NCI-H2196 (cell line): ENCODE measurements around the gene ZDHHC14.
"Not testable (repeated sequence)": the region's sequence is repeated elsewhere in the genome, so short reads cannot be mapped to it uniquely, and the experiment has no call there.

Source experiments
- DNase-seq: peaks from one replicate; lab custom pipeline; 2025; ENCODE audit not compliant: unreplicated experiment; lab: John Stamatoyannopoulos, UW

Gene ZDHHC14

GRCh38 chr6:157380779-157381561, at the start of gene ZDHHC14:
TSS of gene ZDHHC14 (plus strand) at chr6:157381190.
- DNase-seq = peak; percentile 46

DNA sequence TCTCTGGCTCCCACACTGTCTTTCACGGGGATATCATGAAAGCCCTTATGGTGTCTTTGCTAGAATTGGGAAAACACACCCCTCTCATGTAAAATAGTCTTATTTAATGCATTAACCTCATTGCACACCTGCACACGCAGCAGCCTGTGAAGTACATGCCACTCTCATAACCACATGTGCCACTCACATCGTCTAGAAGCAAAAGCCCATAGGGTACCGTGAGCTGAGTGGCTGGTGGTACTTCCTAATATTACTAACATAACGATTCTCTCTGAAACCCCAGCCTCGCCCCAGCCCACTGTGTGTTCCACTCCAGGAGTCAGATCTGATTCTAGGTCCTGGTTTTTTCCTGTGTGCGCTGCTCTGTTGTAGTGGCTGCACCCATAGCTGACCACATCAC, 48.2 kb upstream of the ZDHHC14 start:
- no peak for DNase-seq

DNA sequence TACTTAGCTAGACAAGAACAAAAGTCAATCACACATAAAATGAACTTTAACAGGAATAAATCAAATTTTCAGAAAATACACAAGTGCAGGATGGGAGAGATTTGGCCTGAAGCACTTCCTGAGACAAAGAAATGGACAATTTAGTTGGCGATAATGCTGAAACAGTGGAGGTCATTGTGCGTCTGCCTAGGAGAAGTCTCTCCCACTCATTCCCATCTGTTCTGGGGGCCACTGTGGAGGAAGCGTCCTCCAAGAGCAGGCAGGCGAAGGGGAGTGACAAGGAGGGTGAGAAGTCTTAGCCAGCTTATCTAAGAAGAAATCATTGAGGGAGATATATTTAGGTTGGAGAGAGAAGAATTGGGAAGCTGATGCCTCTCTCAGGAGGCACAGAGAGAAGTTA, 47.5 kb upstream of the ZDHHC14 start:
- no peak for DNase-seq

- no peak for DNase-seq
These were observed 47.0 kb upstream of the ZDHHC14 start for GRCh38 chr6:157333956-157334355.

DNA sequence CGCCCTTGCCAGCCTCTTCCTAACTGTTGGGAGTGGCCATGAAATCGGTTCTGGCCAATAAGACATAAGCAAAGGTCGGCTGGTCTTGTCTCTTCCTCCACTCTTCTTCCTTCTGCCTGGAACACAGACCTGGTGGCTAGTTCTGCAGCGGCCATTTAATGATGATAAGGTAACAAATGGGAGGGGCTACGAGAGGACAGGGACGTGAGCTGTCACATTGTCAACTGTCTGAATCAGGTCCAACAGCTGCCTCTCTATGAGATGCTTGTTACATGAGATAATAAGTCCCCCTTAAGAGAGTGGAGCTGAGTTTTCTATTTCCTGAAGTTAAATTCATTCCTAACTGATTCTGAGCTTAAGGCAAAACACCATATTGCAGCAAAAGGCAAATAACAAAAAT, 45.2 kb upstream of the ZDHHC14 start:
- DNase-seq = no peak

GRCh38 chr6:157337276-157337675, 43.7 kb upstream of the ZDHHC14 start:
- not testable (repeated sequence) for DNase-seq

- DNase-seq = no peak
These were observed 43.2 kb upstream of the ZDHHC14 start for GRCh38 chr6:157337751-157338150.

GRCh38 chr6:157339432-157339831, 41.6 kb upstream of the ZDHHC14 start:
- DNase-seq = no peak

- no peak for DNase-seq
These were observed 37.3 kb upstream of the ZDHHC14 start for GRCh38 chr6:157343732-157344131.

GRCh38 chr6:157346373-157346772, 34.6 kb upstream of the ZDHHC14 start:
- no peak for DNase-seq

DNA sequence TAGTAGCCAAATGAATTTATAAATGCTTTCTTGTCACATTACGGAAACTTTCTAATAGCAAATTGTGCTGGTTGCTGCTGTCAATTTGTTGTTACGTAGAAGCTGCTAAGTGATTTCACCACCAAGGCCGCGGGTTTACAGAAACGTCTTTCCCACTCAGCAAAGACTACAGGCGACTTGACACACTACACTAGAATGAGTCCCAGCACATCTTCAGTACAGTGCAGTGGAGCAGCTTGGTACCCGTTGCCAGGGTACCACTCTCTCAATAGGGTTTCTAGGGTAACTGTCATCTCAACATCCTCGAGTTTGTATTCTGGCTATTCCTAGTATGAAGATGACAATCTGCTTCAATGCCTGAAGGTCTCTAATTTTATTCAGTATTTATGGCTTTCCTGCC, 22.7 kb upstream of the ZDHHC14 start:
- no peak for DNase-seq

GRCh38 chr6:157361886-157362285, 19.1 kb upstream of the ZDHHC14 start:
- DNase-seq = no peak

DNA sequence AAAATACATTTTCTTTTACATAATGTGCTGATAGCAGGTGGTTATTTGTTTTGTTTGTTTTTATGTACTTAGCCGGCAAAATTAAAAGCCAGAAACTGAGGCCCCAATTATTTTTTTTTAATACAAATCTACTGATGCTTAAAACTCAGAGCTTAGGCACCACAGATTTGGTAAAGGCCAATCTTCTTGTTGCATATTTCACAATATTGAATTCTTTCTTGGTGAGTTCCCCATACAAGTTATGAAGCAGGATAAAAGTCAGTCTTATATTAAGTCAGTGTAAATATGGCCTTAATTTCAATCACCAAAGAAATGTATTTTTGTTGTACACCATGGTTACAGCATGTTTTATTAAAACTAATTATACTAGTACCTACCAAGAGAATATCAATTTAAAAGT, 16.3 kb upstream of the ZDHHC14 start:
- DNase-seq = no peak

- DNase-seq = no peak
These were observed 14.3 kb upstream of the ZDHHC14 start for GRCh38 chr6:157366648-157367047.

GRCh38 chr6:157368359-157369049, 12.5 kb upstream of the ZDHHC14 start:
- no peak for DNase-seq

DNA sequence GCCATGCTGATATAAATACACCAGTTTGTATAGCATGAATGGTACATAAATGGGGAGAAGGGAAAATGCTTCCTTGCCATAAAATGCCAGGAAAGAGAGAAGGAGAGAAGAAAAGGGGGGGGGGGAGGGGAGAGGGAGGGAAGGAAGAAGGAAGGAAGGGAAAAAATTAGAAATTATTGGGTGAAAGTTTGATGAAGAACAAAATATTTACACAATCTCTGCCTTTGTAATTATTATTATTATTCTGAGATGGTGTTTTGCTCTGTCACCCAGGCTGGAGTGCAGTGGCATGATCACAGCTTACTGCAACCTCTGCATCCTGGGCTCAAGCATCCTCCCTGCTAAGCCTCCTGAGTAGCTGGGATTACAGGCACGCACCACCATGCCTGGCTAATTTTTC, 10.2 kb upstream of the ZDHHC14 start:
- DNase-seq = no peak

- no peak for DNase-seq
These were observed 8.3 kb upstream of the ZDHHC14 start for GRCh38 chr6:157372501-157373280.

DNA sequence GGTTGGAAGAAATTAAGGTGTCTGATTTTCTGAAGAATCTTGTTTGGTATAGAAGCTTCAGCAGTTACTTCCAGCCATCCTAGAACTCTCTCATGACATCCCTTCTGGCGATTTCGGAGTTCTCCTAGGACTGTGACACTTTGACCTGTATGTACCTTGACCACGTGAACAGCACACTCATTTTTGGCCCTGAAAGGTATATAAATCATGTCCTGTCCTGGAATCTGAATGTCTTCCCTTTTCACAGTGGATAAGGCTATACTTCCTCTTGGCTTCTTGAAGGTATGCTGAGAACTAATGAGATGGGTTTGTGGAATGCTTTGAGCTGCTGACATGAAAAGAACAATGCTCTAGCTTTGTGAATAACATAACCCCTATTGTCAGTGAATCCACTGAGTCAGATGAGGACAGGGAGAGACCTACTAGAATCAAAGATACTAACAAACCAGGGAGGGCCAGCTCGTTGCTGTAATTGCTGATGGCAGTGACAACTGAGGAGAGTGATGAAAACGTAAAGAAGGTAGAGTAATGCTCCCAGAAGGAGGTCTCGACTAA, 6.0 kb upstream of the ZDHHC14 start:
- DNase-seq = no peak

GRCh38 chr6:157376241-157376640, 4.7 kb upstream of the ZDHHC14 start:
- no peak for DNase-seq

DNA sequence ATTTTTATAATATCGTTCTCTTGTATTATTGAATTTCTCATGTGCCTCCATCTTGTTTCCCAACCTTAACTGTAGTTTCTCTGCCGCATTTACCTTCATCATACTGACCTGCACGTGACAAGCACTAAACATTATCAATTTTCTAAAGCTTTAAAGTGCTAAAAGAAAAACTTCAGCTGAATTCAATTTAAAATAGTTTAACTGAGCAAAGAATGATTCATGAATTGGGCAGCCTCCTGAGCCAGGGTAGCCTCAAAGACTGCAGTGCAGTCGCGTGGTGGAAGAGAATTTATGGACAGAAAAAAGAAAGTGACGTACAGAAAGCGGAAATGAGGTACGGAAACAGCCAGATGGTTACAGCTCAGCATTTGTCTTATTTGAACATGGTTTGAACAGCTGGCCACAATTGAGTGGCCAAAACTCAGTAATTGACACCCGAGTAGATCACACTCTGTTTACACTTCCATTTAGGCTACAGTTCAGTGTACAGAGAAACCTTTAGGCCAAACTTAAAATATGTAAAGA, 4.2 kb upstream of the ZDHHC14 start:
- peak; percentile 28 for DNase-seq
